Measurements from ENCODE around the gene SYN1. TPM values are rescaled to one million over a fixed set of nuclear protein-coding genes. Genes with fewer than 3 reads are reported as not detected.

SYN1 gene
- total RNA-seq, 4 donors from 2014 or later = 1.0 to 3.1 (median 1.3) TPM; not detected in 1

DNA sequence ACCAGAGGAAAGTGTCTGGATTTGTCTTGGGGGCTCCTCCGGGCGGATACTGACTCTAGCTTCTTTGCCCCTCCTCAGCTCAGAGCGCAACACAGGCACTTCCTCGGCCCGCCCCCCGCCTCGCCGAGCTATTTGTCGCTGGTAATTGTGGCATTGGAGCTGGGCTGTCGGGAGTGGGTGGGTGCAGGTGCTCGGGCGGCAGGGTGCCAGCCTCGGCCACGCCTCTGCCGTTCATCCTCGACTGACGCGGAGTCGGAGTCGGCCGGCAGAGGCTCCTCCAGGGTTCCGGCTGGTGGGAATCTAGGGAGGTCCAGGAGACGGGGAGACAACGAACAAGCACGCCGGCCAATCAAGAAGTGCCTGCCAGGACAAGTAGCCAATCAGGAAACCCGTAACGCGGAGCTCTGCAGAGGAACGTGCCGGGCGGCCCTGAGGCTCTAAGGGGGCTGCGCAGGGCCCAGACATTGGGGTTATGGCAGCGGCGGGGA, 3.9 kb upstream of the SYN1 start:
- no peak for ATAC-seq (ENCODE audit: low FRiP score)
- no peak for DNase-seq (ENCODE audit: low spot score)
- TF ChIP-seq, protein P1, sequence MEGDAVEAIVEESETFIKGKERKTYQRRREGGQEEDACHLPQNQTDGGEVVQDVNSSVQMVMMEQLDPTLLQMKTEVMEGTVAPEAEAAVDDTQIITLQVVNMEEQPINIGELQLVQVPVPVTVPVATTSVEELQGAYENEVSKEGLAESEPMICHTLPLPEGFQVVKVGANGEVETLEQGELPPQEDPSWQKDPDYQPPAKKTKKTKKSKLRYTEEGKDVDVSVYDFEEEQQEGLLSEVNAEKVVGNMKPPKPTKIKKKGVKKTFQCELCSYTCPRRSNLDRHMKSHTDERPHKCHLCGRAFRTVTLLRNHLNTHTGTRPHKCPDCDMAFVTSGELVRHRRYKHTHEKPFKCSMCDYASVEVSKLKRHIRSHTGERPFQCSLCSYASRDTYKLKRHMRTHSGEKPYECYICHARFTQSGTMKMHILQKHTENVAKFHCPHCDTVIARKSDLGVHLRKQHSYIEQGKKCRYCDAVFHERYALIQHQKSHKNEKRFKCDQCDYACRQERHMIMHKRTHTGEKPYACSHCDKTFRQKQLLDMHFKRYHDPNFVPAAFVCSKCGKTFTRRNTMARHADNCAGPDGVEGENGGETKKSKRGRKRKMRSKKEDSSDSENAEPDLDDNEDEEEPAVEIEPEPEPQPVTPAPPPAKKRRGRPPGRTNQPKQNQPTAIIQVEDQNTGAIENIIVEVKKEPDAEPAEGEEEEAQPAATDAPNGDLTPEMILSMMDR (IDR thresholded peaks at IDR 0.05) = no peak

DNA sequence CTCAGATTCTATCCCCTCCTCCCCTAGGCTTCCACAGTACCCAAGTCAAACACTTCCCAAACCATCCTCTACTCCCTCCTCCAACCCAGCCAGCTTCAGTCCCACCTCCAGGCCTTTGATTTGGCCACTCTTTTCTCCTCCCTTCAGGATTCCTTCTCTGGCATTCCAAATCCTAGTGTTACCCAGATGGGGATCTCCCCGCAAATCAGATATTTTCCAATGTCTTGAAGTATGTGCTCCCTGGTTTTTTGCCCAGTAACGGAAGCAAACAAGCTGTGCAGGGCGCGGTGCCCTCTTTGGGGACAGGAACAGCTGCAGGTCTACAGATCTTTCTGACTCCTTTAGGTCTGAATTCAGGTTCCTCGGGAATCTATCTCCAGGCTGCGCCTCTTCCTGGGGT, 2.2 kb upstream of the SYN1 start:
- TF ChIP-seq, protein P1 (IDR thresholded peaks at IDR 0.05) = no peak
- DNase-seq (ENCODE audit: low spot score) = no peak
- ATAC-seq (ENCODE audit: low FRiP score) = no peak

DNA sequence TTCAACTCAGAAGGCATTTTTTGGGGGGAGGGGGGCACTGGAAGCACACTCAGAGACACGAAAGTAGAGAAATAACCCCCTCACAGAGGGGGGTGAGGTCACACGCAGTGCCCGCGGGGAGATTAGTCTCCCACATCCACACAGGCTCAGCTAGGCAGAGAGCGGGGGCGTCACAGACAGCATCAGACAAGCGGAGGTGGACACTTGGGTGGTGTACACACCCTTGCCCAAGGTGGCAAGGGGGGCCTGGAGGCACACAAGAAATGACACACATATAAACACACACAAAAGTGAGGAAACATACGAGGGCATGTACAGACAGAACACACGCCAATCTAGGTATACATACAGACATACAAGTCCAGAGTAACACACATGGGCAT, 637 bp upstream of the SYN1 start:
- ATAC-seq (ENCODE audit: low FRiP score) (no peak), DNase-seq (ENCODE audit: low spot score) (no peak)
- TF ChIP-seq, protein P1 (IDR thresholded peaks at IDR 0.05) = no peak

DNA sequence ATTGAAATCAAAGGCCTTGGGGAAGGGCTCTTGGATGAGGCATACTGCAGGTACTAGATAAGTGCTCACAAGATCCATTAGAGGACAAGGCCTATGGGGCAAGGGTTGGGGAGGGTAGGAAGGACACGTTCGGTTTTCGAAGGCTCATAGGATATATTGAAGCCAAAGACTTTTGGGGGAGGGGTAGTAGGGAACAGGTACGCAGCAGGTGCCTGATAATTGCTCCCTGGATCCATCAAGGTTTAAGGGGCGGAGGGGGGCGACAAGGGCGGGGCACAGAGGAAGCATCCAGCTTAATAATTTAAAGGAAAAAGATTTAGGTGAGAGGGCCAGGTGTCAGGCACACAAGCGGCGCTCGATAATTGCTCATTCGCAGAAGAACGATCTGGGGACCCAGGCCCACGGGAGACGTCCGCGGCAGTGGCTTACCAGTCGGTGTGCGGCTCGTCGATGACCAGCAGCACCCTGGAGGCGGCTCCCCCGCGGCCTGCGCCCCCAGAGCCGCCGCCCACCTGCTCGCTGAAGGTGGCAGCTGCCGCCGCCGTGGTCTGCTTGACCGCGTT, 653 bp downstream of the SYN1 start:
- ATAC-seq (ENCODE audit: low FRiP score) (no peak), DNase-seq (ENCODE audit: low spot score) (no peak)
- TF ChIP-seq, protein P1 (IDR thresholded peaks at IDR 0.05) = no peak

DNA sequence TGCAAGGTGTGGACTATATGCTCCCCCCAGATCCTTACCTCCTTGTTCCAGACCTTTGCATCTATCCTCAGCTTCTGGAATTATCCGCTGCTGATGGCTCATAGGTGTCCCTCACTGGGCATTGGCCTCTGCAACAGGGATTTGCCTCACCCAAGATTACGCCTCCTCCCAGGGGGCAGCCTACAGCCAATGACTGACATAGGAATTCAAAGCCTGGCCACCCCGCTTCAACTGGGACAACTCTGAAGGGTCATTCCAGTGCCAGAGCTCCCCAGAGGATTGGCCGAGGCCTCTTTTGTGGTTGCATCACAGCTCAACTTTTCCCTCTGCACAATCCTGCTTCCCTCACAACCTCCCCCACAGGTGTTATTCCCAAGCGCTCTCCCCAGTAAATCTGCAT, 5.0 kb downstream of the SYN1 start:
- TF ChIP-seq, protein P1 (IDR thresholded peaks at IDR 0.05) = no peak
- no peak for ATAC-seq (ENCODE audit: low FRiP score)
- no peak for DNase-seq (ENCODE audit: low spot score)

DNA sequence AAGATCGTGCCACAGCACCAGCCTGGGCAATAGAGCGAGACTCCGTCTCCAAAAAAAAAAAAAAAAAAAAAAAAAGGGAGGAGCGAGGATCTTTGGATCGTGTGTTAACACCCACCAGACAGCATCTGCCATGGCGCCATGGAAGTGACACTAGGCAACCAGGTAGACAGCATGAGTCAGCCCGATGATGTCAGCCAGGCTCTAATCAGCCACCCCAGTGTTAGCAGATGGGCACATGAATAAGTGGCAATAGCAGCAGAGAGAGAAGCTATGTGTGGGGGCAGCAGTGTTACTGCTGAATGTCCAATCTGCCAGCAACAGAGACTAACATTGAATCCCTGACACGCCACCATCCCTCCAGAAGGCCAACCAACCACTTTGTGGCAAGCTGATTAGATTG, 6.6 kb downstream of the SYN1 start:
- ATAC-seq (ENCODE audit: low FRiP score) = no peak
- no peak for DNase-seq (ENCODE audit: low spot score)
- TF ChIP-seq, protein P1 (IDR thresholded peaks at IDR 0.05) = no peak

DNA sequence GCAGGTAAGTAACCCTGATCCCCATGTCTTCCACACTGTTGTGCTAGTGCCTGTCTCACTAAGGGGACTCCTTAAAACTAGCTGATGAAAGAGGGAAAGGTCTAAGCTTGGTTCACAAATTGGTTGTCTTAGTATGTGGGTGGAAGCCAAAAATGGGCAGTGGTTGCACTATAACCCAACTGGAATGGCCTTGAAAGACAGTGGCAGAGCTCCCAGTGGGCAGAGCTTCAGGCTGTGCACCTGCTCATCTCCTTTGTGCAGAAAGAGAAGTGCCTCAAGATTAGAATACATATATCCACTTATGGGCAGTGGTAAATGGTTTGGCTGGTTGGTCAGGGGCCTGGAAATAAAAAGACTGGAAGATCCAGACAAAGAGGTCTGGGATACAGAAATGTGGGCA, 7.2 kb downstream of the SYN1 start:
- TF ChIP-seq, protein P1 (IDR thresholded peaks at IDR 0.05) = no peak
- DNase-seq (ENCODE audit: low spot score) = no peak
- ATAC-seq (ENCODE audit: low FRiP score) = no peak

Data from omental fat pad (tissue), 4 donors.